HFF-Myc (cell line): ENCODE data around the gene RIN3.

Experiments
- DNase-seq: peaks from one replicate; pipeline ENCODE4 v3.0.0-alpha.2; 2011; ENCODE audit warnings: low read depth; ENCODE audit errors: extremely low read depth
- H3K4me3 ChIP-seq: replicated peaks from 2 replicates; pipeline ENCODE4 v1.5.1; 2011; ENCODE audit warnings: low read depth, mild to moderate bottlenecking, control low read depth, low read length
- TF ChIP-seq, protein P1 (sequence below): IDR thresholded peaks from 2 replicates; pipeline ENCODE4 v1.5.1; 2012; ENCODE audit warnings: mild to moderate bottlenecking, low read depth, low read length, control low read depth; ENCODE audit errors: missing control alignments

The RIN3 gene

GRCh38 chr14:92514844-92515514, 1.4 kb downstream of the RIN3 start:
- no peak for DNase-seq
- TF ChIP-seq, protein P1, sequence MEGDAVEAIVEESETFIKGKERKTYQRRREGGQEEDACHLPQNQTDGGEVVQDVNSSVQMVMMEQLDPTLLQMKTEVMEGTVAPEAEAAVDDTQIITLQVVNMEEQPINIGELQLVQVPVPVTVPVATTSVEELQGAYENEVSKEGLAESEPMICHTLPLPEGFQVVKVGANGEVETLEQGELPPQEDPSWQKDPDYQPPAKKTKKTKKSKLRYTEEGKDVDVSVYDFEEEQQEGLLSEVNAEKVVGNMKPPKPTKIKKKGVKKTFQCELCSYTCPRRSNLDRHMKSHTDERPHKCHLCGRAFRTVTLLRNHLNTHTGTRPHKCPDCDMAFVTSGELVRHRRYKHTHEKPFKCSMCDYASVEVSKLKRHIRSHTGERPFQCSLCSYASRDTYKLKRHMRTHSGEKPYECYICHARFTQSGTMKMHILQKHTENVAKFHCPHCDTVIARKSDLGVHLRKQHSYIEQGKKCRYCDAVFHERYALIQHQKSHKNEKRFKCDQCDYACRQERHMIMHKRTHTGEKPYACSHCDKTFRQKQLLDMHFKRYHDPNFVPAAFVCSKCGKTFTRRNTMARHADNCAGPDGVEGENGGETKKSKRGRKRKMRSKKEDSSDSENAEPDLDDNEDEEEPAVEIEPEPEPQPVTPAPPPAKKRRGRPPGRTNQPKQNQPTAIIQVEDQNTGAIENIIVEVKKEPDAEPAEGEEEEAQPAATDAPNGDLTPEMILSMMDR: no peak
- H3K4me3 ChIP-seq: peak overlapping the region; percentile 66

DNA sequence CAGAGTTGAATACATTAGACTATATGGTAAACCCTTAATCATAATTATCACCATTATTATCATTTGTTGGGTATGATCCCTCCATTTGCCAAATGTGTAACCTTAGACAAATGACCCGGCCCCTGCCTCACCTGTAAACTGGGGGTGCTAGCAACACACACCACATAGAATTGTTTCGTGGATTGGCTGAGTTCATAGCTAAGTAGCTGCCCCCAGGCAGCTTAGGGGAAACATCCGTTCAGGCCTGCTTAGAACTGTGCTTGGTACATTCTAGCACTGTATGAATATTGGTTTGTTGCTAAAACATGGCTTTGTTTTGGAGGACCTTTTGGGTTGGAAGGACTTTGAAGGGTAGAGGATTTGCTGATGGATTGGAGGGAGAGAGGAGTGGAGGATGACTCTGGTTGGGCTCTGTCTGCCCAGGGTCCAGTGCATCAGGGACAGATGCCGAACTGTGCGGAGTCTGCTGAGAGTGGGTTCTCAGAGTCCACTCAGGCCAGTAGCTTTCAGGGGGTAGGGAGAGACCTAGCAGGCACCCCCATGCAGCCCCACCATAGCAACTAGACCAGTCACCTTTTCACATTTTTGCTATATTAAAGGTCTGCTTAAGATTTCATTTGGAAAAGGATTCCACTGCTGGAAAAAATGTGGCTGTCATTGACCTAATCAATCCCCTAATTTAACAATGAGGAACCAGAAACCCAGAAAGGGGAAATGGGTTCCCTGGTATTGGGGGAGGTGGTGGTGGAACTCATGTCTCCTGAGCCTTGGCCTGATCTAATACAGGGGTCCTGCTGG, 2.2 kb downstream of the RIN3 start:
- no peak for DNase-seq
- TF ChIP-seq, protein P1: no peak

GRCh38 chr14:92516344-92516965, 2.9 kb downstream of the RIN3 start:
- TF ChIP-seq, protein P1: no peak
- H3K4me3 ChIP-seq: no peak overlapping the region
- DNase-seq: no peak

More for the DNA sequence above, 2.2 kb downstream of the RIN3 start:
- no peak overlapping the region for H3K4me3 ChIP-seq

- DNase-seq: no peak
- no peak overlapping the region for H3K4me3 ChIP-seq
- TF ChIP-seq, protein P1: no peak
These were observed 3.5 kb downstream of the RIN3 start for GRCh38 chr14:92516966-92517506.

GRCh38 chr14:92517761-92518160, 4.2 kb downstream of the RIN3 start:
- H3K4me3 ChIP-seq: no peak overlapping the region
- TF ChIP-seq, protein P1: no peak
- no peak for DNase-seq

GRCh38 chr14:92519246-92520101, 5.9 kb downstream of the RIN3 start:
- no peak for DNase-seq
- TF ChIP-seq, protein P1: no peak
- H3K4me3 ChIP-seq: no peak overlapping the region
